ENCODE results near the gene OST4. TPM values are rescaled to one million over a fixed set of nuclear protein-coding genes. Genes with fewer than 3 reads are reported as not detected.
A peak's percentile ranks its signal among the peaks of the same experiment; 100 is the strongest.

OST4 gene
- total RNA-seq, 4 donors from 2014 or later, result 92.7 to 320 (median 202) TPM

DNA sequence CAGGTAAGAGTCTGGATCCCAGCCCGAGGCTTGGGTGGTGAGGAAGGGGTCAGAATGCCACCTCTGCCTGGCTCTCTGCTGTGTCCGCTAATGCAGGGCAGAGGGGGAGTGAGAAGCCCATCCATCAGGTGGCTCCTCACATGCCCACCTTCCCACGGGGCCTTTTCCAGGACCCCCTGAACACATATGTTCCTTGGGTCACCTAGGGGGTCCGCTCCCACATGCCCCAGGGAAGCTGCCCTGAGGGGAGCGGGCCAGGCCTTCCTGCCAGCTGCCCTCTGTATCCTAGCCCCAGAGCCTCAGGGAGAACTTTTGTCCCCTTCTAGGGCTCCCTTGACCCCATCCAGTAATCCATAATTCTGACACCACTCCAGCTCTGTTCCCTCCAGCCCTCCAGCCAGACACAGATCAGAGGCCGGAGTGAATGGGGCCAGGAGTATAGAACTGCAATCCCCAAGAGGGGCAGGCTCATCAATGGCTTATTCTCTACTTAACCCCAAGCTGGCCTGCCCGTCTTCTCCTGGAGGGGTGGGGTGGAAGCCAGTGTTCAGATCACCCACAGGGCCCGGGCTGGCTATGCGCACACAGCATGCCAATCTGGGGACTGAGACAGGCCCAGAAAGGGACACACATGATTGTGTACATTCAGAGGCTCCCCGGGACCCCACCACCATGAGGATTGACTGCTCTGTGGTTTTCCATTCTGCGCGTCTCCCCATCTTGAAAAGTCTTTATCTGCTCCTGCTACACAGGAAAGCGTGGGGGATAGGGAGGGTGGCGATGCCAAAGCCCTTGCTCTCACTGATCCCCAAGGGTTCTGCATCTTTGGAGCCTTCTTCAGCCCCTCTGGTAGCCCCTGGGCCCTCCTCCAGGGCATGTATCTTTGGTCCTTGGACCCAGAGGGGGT, 8.0 kb upstream of the OST4 start:
- Histone ChIP-seq H3K27ac (peak overlapping the region; percentile 92 to 96 (median 95)), H3K9me3 (no peaks in the 10 kb centered on the region), H3K4me3 (peak overlapping the region; percentile 35 to 60 (median 48)), H3K36me3 (no peaks in the 10 kb centered on the region), H3K27me3 (no peaks in the 10 kb centered on the region), H3K4me1 (peaks cover 18 to 69% (median 24%) of the 10 kb centered on the region in 4 donors)
- intact Hi-C loops (cut with DNase I; ENCODE audit: low total_unique reads) (no loop called here), in situ Hi-C loops (cut with MboI; ENCODE audit: low pct_ligation_motif_present in 1 of 4, low pct_unique_long_range_greater_than_20kb in 1 of 4, low sequenced_read_pairs in 3 of 4) (loop anchor here (10.0 to 25.0 kb wide), 2 partner anchors 115 to 117 kb away; partner anchors contain the start of gene MAPRE3 (in 3 of the 4))
- no peak for DNase-seq
- WGBS, 2 donors (ENCODE audit: low coverage in 1 of 2), result 60% methylated on average over 13 of the region's 14 CpGs; no CpG with 5 or more reads in 1 of the 2 donors
- no peak for TF ChIP-seq EP300 (IDR thresholded peaks at IDR 0.05; ENCODE audit: low read depth)
- no peak for TF ChIP-seq CTCF (IDR thresholded peaks at IDR 0.05)
- no peak for TF ChIP-seq POLR2AphosphoS5 (IDR thresholded peaks at IDR 0.05)
- TF ChIP-seq POLR2A (IDR thresholded peaks at IDR 0.05), result no peak

- intact Hi-C loops (cut with DNase I; ENCODE audit: low total_unique reads), result no loop called here
- H3K4me3 ChIP-seq, result peak within 1 kb of the TSS; percentile 35 to 60 (median 48)
- peak; percentile 47 for TF ChIP-seq POLR2A (IDR thresholded peaks at IDR 0.05)
- TF ChIP-seq EP300 (IDR thresholded peaks at IDR 0.05; ENCODE audit: low read depth), result no peak
- no peak for TF ChIP-seq CTCF (IDR thresholded peaks at IDR 0.05)
- peak; percentile 57 to 75 (median 63) for TF ChIP-seq POLR2AphosphoS5 (IDR thresholded peaks at IDR 0.05)
- peak; percentile 73 for DNase-seq
- no peaks in the 10 kb centered on the region for H3K36me3 ChIP-seq
- H3K9me3 ChIP-seq, result no peaks in the 10 kb centered on the region
- peaks cover 18 to 72% (median 27%) of the 10 kb centered on the region in 4 donors for H3K4me1 ChIP-seq
- H3K27me3 ChIP-seq, result no peaks in the 10 kb centered on the region
- H3K27ac ChIP-seq, result peak within 1 kb of the TSS; percentile 92 to 96 (median 95)
- in situ Hi-C loops (cut with MboI; ENCODE audit: low pct_ligation_motif_present in 1 of 4, low pct_unique_long_range_greater_than_20kb in 1 of 4, low sequenced_read_pairs in 3 of 4), result loop anchor here in 3 of 4 donors (25.0 kb wide), 1 partner anchor 116 kb away; the partner anchor contains the start of gene MAPRE3 (in 3 of the 3)
- WGBS, 2 donors (ENCODE audit: low coverage in 1 of 2), result 49 to 82% methylated on average over 6 to 38 of the region's 41 CpGs
These were observed 7.1 kb upstream of the OST4 start, which contains the start of gene EMILIN1 for GRCh38 chr2:27078267-27079194. TSS of gene EMILIN1 (plus strand) at chr2:27078615. CDS start at chr2:27079066, 451 bp downstream.

GRCh38 chr2:27077231-27077630, 5.8 kb upstream of the OST4 start:
- intact Hi-C loops (cut with DNase I; ENCODE audit: low total_unique reads) (no loop called here), in situ Hi-C loops (cut with MboI; ENCODE audit: low pct_ligation_motif_present in 1 of 4, low pct_unique_long_range_greater_than_20kb in 1 of 4, low sequenced_read_pairs in 3 of 4) (loop anchor here in 3 of 4 donors (25.0 kb wide), 1 partner anchor 115 kb away; the partner anchor contains the start of gene MAPRE3 (in 3 of the 3))
- DNase-seq, result no peak
- Histone ChIP-seq H3K4me3 (no peak overlapping the region), H3K4me1 (peaks cover 17 to 72% (median 32%) of the 10 kb centered on the region in 4 donors), H3K9me3 (no peaks in the 10 kb centered on the region), H3K27me3 (no peaks in the 10 kb centered on the region), H3K27ac (peak overlapping the region; percentile 92 to 96 (median 95)), H3K36me3 (no peaks in the 10 kb centered on the region)
- 50 to 60% methylated on average over 2 to 7 of the region's 7 CpGs for WGBS, 2 donors (ENCODE audit: low coverage in 1 of 2)
- TF ChIP-seq POLR2A (IDR thresholded peaks at IDR 0.05) (no peak), CTCF (IDR thresholded peaks at IDR 0.05) (no peak), POLR2AphosphoS5 (IDR thresholded peaks at IDR 0.05) (no peak), EP300 (IDR thresholded peaks at IDR 0.05; ENCODE audit: low read depth) (no peak)
